NCI-H1105 treated with DMSO at 0.1 percent for 48 hours (cell line): ENCODE results near the gene AAR2.

Source experiments
- DNase-seq: peaks from one replicate; lab custom pipeline; 2025; lab: John Stamatoyannopoulos, UW

The AAR2 gene

DNA sequence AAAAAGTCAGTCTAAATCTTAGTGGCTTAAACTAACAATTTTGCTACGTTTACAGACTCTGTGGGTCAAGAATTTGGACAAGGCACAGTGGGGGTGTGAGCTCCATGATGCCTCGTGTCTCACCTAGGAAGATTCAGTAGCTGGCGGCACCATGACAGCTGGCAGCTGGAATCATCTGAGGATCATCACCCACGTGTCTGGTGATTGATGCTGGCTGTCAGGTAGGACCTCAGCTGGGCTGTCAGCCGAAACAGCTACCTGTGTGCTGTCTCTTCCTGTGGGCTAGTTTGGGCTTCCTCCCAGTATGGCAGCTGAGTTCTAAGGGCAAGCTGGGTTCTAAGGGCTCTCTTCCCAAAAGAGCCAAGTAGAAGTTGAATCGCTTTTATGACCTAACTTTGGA is 43.5 kb downstream of the AAR2 start:
- no peak for DNase-seq

DNA sequence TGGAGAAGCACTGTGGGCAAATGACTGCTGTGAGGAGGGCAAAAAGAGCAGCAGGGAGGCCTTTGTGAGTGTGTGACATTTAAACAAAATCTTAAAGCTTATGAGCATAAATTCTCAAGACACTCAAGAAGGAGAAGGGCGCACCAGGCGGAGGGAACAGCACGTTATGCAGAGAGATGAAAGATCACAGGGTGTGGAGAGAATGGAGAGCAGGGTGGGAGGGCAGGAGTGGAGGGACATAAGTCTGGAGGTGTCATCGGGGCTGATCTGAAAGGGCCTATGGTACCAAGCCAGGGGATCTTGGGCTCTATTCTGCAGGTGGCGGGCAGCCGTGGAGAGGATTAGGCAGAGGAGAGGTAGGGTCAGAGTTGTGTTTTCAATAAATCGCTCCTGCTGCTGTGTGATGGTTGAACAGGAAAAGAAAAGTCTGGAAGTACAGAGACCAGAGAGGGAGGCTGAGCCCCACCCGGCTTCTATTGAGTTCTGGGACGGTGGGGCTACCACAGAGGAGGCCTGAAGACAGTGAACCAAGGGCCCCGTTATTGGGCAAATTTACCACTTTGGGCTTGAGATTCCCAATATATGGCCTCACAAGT is 45.6 kb downstream of the AAR2 start:
- DNase-seq = no peak

DNA sequence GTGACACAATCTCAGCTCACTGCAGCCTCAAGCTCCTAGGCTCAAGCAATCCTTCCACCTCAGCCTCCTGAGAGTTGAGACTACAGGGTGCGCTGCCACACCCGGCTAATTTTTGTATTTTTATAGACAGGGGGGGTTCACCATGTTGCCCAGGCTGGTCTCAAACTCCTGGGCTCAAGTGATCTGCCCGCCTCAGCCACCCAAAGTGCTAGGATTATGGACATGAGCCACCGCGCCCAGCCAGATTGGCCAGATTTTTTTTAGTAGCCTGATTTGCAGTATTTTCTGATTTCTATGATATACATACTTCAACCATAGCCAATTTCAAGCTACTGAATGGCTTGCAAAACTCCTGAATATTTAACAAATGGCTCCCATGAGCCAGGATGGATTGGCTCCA is 48.5 kb downstream of the AAR2 start:
- DNase-seq = no peak

DNA sequence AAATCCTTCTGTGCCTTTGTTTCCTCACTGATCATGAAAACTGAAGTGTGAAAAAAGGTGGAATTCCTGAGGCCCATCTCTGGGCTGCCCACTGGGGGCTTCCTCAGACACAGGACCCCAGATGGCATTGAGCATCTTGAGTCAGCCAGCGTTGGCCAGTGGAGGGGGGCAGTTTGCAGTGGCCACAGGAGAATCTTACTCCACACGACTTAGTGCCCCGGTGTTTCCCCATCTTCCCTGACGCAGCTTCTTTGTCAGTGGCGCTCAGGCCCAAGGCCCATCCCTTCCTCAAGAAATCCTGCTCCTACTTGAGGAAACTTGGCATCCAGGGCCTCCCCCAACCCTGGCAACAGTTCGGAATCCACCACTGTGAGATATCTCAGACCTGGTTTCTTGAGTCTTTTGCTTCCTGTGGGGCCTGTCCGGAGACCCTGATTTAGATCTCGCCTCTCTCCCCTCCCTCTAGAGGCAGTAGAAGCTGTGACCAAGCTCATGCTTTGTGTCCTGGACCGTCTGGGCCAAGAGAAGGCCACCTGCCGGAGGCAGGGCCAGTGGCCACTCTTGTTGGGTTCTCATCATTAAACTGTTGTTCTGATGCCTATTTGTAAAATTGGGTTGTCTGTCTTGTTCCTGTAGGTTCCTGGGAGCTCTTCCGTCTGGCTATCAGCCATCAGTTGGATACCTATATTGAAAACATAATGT is 49.6 kb downstream of the AAR2 start:
- DNase-seq = no peak

DNA sequence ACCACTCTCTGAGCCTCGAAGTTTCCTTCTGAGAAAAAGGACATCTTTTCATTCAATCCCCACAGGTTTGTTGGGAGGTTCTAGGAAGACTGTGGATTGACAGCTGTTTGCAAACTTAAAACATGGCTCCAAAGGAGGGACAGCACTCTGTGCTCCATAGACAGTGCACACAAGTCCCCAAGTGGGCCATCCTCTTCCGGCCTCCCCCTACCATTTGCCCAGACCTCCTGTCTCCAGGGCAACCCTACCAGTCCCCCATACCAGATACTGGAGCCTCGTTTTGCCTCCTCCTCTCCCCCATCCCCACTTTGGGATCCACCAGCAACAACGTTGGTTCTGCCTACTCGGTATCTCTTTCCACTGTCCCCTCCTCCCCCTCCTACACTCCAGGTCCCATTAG is 61.4 kb downstream of the AAR2 start:
- DNase-seq = no peak

DNA sequence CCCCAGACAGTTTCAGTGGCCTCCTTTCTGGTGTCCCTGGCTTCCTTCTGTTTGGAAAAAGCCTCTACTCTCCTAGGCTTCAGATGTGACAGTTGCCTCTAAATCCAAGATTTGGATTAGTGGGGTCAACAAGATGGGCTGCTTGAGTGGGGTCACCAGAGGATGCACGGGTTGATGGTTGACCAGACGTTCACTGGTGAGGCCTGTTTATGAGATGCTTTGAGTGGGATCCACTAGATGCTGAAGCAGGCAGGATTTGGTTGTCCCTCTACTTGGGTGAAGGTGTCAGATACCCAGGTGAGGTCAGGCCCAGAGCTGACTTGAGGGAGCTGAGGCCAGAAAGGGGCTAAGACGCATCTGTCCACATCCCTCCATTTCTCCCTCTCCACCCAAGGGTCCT is 61.8 kb downstream of the AAR2 start:
- DNase-seq = no peak

DNA sequence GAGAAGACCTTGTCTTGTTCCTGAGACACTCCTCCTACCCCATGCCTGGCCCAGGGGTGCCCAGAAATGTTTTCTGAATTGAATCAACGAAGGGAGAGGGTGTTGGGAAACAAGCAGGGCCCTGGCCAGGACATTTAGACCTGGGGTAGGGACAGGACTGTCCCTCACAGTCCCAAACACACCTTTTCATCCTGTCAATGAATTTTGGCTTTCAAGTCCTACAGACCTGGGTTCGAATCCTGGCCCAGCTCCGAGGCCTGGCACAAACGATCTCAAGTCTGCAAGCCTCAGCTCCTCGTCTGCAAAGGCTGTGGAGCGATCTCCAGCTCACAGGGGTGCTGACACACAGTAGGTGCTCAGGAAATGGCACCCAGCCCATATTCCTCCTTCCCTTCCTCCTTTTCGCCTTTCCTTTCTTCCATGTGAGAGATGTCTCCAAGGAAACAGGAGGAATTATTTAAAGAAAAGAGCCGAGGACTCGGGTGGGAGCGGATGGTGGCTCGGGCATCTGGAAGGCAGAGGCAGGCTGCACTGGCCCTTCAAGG is 62.6 kb downstream of the AAR2 start:
- no peak for DNase-seq

DNA sequence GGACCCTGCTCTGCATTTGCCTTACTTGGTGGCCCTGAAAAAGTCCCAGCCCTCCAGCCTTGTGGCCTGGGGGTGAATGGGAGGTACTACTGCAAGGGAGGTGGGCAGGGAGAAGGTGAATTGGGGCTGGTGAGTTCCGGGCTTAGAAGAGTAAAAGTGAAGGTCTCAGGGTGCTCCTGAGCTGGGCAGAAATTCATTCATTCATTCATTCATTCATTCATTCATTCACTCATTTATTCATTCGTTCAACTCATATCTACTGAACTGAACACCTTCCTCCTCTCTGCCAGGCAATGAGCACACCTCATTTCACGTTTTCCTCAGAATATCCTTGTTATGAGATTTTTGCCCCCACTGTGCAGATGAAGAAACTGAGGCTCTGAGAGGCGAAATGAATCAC is 63.2 kb downstream of the AAR2 start:
- no peak for DNase-seq

DNA sequence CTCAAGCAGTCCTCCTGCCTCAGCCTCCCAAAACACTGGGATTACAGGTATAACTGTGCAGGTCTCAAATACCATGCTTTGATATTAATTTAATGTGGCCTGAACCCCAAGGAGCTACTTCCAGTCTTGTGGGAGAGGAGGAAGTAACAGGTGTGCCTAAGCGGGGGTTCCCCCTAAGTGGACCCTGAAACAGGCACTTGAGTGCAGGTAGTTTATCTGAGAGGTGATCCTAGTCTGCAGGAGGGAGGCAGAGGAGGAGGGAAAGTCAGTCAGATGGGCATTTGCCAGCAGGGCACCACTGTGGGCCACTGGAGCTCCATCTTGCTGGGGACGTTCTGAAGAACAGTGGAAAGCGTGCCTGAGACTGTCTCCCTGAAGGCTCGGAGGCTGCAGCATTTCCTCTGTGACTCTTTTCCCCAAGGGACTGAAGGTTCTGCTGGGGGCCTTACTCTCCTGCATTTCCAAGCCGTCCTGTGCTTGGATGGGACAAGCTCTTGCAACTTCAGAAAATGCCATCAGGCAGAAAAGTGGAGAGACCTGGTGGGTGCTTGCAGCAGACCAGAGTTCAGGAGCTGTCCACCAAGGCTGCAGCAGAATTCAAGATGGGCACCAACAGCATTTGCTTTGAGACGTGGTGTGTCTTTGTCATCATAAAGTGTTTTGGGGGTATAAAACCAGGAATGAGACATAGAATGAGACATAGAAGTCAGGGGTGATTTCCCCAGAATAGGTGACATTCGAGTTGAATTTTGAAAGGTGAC is 65.3 kb downstream of the AAR2 start:
- DNase-seq = no peak

DNA sequence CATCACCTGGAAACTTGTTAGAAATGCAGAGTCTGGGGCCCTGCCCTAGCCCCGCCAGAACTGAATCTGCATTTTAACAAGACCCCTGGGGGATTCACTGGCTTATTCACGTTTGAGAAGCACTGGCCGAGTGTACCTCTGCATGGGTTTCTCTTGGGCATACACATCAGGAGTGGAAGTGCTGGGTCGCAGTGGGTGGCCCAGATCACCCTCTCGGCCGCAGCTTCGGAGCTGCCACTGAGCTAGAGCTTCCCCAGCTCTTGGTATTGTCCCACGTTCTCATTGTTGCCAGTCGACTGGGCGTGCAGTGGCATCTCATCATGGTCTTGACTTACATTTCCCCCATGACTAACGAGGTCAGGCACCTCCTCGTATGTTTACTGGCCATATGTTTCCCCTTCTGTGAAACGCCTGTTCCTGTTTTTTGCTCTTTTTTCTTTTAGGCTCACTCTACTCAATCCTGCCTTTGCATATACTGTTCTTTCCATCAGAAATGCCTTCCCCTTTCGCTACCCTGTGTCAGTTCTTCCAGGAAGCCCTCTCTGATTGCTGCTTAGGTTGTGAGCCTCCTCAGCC is 66.8 kb downstream of the AAR2 start:
- no peak for DNase-seq

DNA sequence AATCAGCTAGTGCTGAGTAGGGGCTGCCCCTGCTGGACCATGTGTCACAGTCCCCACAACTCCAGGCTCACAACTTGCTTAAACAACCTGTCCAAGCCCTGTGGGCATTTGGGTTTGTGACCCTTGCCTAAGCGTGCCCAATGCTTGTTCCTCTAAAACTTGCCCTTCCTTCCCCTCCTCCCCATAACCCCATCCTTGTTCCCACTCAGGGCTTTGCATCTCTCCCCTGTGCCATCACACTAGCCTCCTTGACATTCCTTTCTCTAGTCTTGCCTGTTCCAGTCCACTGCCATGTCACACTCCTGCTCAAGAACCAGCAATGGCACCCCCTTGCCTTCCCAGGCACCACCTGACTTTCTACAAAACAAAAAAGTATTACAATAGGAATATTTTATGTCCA is 67.6 kb downstream of the AAR2 start:
- DNase-seq = no peak

DNA sequence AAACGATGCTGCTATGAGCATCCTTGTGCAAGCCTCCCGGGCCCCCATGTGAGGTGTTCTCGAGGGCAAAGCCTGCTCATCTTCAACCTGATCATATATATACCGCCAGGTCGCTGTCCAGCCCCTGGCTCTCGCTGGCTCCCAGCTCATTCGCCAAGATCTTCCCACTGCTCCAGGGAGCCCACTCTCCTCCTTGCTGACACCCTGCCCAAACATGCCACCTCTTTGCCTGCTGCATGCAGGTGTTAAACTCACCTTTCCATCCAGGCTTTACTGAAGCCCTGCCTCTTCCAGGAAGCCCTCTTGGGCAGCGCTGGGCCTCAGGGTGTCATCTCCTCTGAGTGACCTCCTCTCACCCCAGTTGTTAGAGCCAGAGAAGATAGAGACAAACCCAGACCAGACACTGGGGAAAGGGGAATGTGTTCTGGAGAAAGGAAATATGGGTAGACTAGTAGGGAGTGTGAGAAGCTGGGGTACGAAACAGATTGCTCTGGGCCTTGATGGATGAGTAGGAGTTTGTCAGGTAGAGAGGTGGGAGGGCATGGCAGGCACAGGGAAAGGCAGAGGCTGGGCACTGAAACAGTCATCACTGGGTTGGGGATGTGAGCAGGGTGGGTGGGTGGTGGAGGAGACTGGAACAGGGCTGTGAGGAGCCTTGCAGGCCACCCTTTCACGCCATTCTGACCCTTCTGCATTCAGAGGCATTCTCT is 68.7 kb downstream of the AAR2 start:
- DNase-seq = no peak

DNA sequence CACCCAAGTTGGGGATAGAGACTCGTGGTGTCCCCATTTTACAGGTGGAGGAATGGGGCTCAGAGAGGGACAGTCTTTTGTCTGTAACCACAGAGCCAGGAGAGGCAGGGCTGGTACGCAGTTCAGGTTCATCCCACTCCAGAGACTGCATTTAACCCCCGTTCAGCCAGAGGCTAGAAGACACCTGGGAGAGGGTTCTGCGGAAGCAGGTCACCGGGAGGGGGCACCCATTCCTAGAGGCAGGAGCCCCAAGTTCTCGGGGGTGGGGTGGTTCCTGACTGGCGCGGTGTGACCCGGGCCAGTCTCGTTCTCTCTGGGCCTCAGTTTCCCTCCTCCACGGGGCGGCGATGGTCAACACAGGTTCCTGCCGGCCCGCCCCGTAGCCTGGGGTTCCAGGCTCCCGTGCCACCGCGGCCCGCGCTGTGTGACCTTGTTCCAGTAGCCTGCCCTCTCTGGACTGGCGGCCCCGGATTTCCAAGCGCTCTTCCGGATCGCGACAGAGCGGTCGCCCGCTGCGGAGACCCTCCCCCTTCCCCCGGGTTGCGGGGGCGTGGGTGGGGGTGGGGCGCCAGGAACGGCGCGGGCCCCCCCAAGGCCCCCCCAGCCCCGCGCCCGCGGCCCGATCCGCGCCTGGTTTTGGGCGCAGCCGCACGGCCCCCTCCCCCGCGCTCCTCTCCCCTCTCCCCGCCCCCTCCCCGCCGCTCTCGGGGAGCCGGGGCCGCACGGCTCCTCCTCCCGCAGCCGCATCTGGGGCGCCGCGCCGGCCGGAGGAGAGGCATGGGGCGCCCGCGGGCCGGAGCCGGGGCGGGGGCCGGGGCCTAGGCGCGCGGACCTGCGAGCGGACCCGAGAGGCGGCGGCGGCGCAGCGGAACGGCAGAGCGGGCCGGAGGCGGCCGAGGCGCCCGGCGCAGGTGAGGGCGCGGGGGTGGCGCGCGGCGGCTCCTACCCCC is 69.6 kb downstream of the AAR2 start, which contains the start of gene DLGAP4:
Gene DLGAP4 (plus strand): TSS at position 738 of the 950 bp plus-strand sequence. CDS start 125,379 bp downstream, outside the sequence.
- no peak for DNase-seq
